ENCODE measurements around the gene CEP112. TPM values are rescaled to one million over a fixed set of nuclear protein-coding genes. Genes with fewer than 3 reads are reported as not detected.

CEP112 gene
- polyA plus RNA-seq, 1 donor (not counting 4 experiments of a cell fraction or from before 2014, with no cell fraction given): 2.6 TPM

GRCh38 chr17:65807361-65807760 is 384.6 kb downstream of the CEP112 start:
- no peak overlapping the region for H2AFZ ChIP-seq (ENCODE audit: control insufficient read depth, low read length)
- peaks cover 8% of the 10 kb centered on the region for H3K4me1 ChIP-seq (ENCODE audit: control insufficient read depth, extremely low read depth, insufficient read depth, low read length)
- no peaks in the 10 kb centered on the region for H3K9me3 ChIP-seq (ENCODE audit: control insufficient read depth, low read depth, low read length)
- TF ChIP-seq EZH2 (IDR thresholded peaks at IDR 0.05; ENCODE audit: low read length) (no peak), CTCF (optimal IDR thresholded peaks at IDR 0.05 in 1 of 3, IDR thresholded peaks at IDR 0.05 in 1 of 3, conservative IDR thresholded peaks at IDR 0.05 in 1 of 3; ENCODE audit: extremely low read depth in 1 of 3, insufficient read depth in 2 of 3, low read length in 3 of 3) (no peak)
- H3K27ac ChIP-seq (ENCODE audit: control insufficient read depth, insufficient read depth, low read length): no peak overlapping the region
- H3K36me3 ChIP-seq (ENCODE audit: control insufficient read depth in 2 of 2, extremely low read depth in 1 of 2, insufficient read depth in 2 of 2, low read length in 2 of 2): no peaks in the 10 kb centered on the region
- no peak overlapping the region for H3K4me2 ChIP-seq (ENCODE audit: control insufficient read depth, extremely low read depth, insufficient read depth, low read depth, low read length)
- H3K27me3 ChIP-seq (ENCODE audit: control insufficient read depth, extremely low read depth, insufficient read depth, low read length): no peaks in the 10 kb centered on the region
- DNase-seq (ENCODE audit: low read depth, low spot score): no peak
- H4K20me1 ChIP-seq (ENCODE audit: control insufficient read depth, extremely low read depth, insufficient read depth, low read length): no peaks in the 10 kb centered on the region
- H3K79me2 ChIP-seq (ENCODE audit: control insufficient read depth, insufficient read depth, low read length): no peaks in the 10 kb centered on the region
- no peak overlapping the region for H3K4me3 ChIP-seq (ENCODE audit: control insufficient read depth in 2 of 3, extremely low read depth in 1 of 3, insufficient read depth in 2 of 3, low read depth in 1 of 3, low read length in 3 of 3)
- dilution Hi-C loops (cut with MboI; ENCODE audit: extremely low pct_ligation_motif_present, low sequenced_read_pairs): no loop called here
- FAIRE-seq: no peak
- no peaks in the 10 kb centered on the region for H3K9me1 ChIP-seq (ENCODE audit: control insufficient read depth, extremely low read depth, insufficient read depth, low read length)
- no peak overlapping the region for H3K9ac ChIP-seq (ENCODE audit: control insufficient read depth, extremely low read depth, insufficient read depth, low read length)

- dilution Hi-C loops (cut with MboI; ENCODE audit: extremely low pct_ligation_motif_present, low sequenced_read_pairs): no loop called here
- Histone ChIP-seq H3K4me1 (ENCODE audit: control insufficient read depth, extremely low read depth, insufficient read depth, low read length) (no peaks in the 10 kb centered on the region), H3K36me3 (ENCODE audit: control insufficient read depth in 2 of 2, extremely low read depth in 1 of 2, insufficient read depth in 2 of 2, low read length in 2 of 2) (no peaks in the 10 kb centered on the region), H4K20me1 (ENCODE audit: control insufficient read depth, extremely low read depth, insufficient read depth, low read length) (no peaks in the 10 kb centered on the region), H3K79me2 (ENCODE audit: control insufficient read depth, insufficient read depth, low read length) (no peaks in the 10 kb centered on the region), H3K9me3 (ENCODE audit: control insufficient read depth, low read depth, low read length) (no peaks in the 10 kb centered on the region), H3K9me1 (ENCODE audit: control insufficient read depth, extremely low read depth, insufficient read depth, low read length) (no peaks in the 10 kb centered on the region), H3K27ac (ENCODE audit: control insufficient read depth, insufficient read depth, low read length) (no peak overlapping the region), H2AFZ (ENCODE audit: control insufficient read depth, low read length) (no peak overlapping the region), H3K27me3 (ENCODE audit: control insufficient read depth, extremely low read depth, insufficient read depth, low read length) (no peaks in the 10 kb centered on the region), H3K9ac (ENCODE audit: control insufficient read depth, extremely low read depth, insufficient read depth, low read length) (no peak overlapping the region), H3K4me3 (ENCODE audit: control insufficient read depth in 2 of 3, extremely low read depth in 1 of 3, insufficient read depth in 2 of 3, low read depth in 1 of 3, low read length in 3 of 3) (no peak overlapping the region), H3K4me2 (ENCODE audit: control insufficient read depth, extremely low read depth, insufficient read depth, low read depth, low read length) (no peak overlapping the region)
- FAIRE-seq: no peak
- DNase-seq (ENCODE audit: low read depth, low spot score): no peak
- no peak for TF ChIP-seq EZH2 (IDR thresholded peaks at IDR 0.05; ENCODE audit: low read length)
- TF ChIP-seq CTCF (optimal IDR thresholded peaks at IDR 0.05 in 1 of 3, IDR thresholded peaks at IDR 0.05 in 1 of 3, conservative IDR thresholded peaks at IDR 0.05 in 1 of 3; ENCODE audit: extremely low read depth in 1 of 3, insufficient read depth in 2 of 3, low read length in 3 of 3): no peak
Observed at GRCh38 chr17:65801513-65801912, 390.4 kb downstream of the CEP112 start.

Measured in keratinocyte (primary cell).